GM23338 (cell line): ENCODE measurements around the gene NARS2.

Experiments
- CTCF ChIP-seq, 2 experiments: fragments of 200-600 bp in 1 of 2; sonication (generic) in 1 of 2; conservative IDR thresholded peaks; 2 replicates each; pipeline versions ENCODE4 v1.5.1 to v1.6.1; 2016 to 2017; ENCODE audit warnings: antibody characterized with exemption in 2 of 2, low read depth in 2 of 2, mild to moderate bottlenecking in 2 of 2, moderate library complexity in 1 of 2
- POLR2AphosphoS5 ChIP-seq: IDR thresholded peaks from 2 replicates; pipeline ENCODE4 v1.6.1; 2016; ENCODE audit warnings: antibody characterized with exemption, low read depth

- TF ChIP-seq POLR2AphosphoS5 (no peak), CTCF (conservative IDR thresholded peaks at IDR 0.05; ENCODE audit: low read depth in 2 of 2) (no peak)
These were observed 20.1 kb upstream of the NARS2 start for GRCh38 chr11:78594814-78595213.
